Psoas muscle (tissue), 8 donors: ENCODE measurements around the gene SPATA33. TPM values are rescaled to one million over a fixed set of nuclear protein-coding genes. Genes with fewer than 3 reads are reported as not detected.

Experiments
- ATAC-seq, 4 donors: fragments of 200-7000 bp; cut with Tn5 transposase; one replicate each; pipeline ENCODE4 v1.9.1; 2020; ENCODE audit warnings: moderate library complexity in 3 of 4, mild to moderate bottlenecking in 2 of 4
- DNase-seq, 2 donors: peaks; one replicate each; pipeline ENCODE4 v3.0.0-alpha.2; 2020
- H3K27ac ChIP-seq: fragments of 200-600 bp; one replicate; pipeline ENCODE4 v1.8.0; 2022
- H3K27me3 ChIP-seq, 3 donors: fragments of 200-600 bp in 1 of 3; one replicate each; pipeline versions ENCODE4 v1.6.1 to v1.8.0; 2013 to 2022; ENCODE audit warnings: low read length in 2 of 3, mild to moderate bottlenecking in 2 of 3, moderate library complexity in 1 of 3; ENCODE audit not compliant: insufficient read depth in 3 of 3
- H3K36me3 ChIP-seq, 2 donors: fragments of 200-600 bp in 1 of 2; one replicate each; pipeline versions ENCODE4 v1.6.1 to v1.8.0; 2013 to 2022; ENCODE audit warnings: low read depth in 1 of 2, mild to moderate bottlenecking in 1 of 2, moderate library complexity in 1 of 2; ENCODE audit not compliant: insufficient read depth in 1 of 2
- H3K4me1 ChIP-seq: fragments of 200-600 bp; one replicate; pipeline ENCODE4 v1.8.0; 2022
- H3K4me3 ChIP-seq: fragments of 200-600 bp; one replicate; pipeline ENCODE4 v1.8.0; 2022; ENCODE audit warnings: mild to moderate bottlenecking
- H3K9me3 ChIP-seq: fragments of 200-600 bp; one replicate; pipeline ENCODE4 v1.8.0; 2022
- WGBS, 3 donors: extraction: QIAGEN DNeasy Blood & Tissue Kit; methylation state at CpG; one replicate each; pipeline versions ENCODE4 v1.1.6 to v1.1.7; 2013; 5-methylcytosine and 5-hydroxymethylcytosine counted together
- intact Hi-C, 2 donors: fragments of 100-400 bp; cut with DNase I; formaldehyde crosslinking; loops; one replicate each; pipeline versions ENCODE4 v1.11.0 to v1.14.2; 2022
- polyA plus RNA-seq, 3 donors: library from polyadenylated mRNA; stranded (reverse); fragments of 200-250 nt; gene quantifications; one replicate each; pipeline ENCODE4 v1.2.3, GENCODE V29; 2013
- total RNA-seq, 4 donors: library from RNA; stranded (reverse); fragmentation: NEBNext Ultra II Directional in 2 of 4; extraction: Animal tissue kit (Norgen Biotek cat#: 25700) in 2 of 4; gene quantifications; one replicate each; pipeline versions ENCODE4 v1.2.1 to v1.2.4, GENCODE V29; 2021 to 2023
- TF ChIP-seq, protein P1 (sequence below): fragments of 200-600 bp; IDR thresholded peaks from one replicate; pipeline ENCODE4 v1.8.0; 2022; ENCODE audit warnings: antibody characterized with exemption
- donor health status: healthy with polysubstance abuse.
- donor health status: DM: no; HTN: no; CAD: no; lungs with moderate emphysema.
- donor health status: Bipolar disorder and iron deficiency.
- donor health status: healthy.
- donor health status: DM: yes; HTN: yes; CAD: no.
- donor health status: DM: no; HTN: no; CAD: no.
- donor health status: DM: no; HTN: no; CAD: no.
- donor health status: DM: yes; HTN: yes; CAD: no.

Gene SPATA33
- total and polyA plus RNA-seq, 7 donors, result 1.2 to 8.2 (median 3.0) TPM

DNA sequence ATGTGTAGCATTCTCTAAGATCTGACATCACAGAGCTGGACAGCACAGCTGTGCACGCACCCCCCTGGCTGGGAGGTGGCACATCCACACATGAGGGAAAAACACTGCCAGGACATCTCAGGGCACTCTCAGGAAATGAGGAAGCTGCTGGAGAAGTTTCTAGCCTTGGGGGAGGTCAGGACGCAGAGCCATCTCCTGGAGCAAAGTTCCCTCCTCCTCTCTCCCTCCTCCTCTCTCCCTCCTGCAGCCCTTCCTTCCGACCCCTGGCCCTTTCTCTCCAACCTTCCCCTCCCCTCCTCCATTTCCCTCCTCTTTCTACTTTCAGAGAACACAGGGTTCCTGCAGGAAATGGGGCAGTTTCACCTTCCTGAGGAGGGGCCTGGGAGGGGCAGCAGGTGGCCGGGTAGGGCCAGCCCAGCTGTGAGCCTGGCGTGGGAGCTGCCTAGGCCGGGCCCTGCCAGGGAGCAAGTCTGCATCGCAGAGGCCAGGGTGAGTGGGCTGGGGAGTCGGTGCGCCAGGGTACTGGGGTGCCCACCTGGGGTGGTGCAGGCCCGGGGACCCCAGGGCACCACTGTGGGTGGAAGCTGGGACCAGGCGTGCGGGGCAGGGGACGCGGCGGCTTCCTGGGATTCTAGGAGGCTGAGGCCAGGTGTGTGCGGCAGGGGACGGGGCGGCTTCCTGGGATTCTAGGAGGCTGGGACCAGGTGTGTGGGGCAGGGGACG lies 44.2 kb upstream of the SPATA33 start, which contains the start of gene DPEP1:
TSS of gene DPEP1 (plus strand) at position 412 of the 723 bp plus-strand sequence. CDS start 16,769 bp downstream, outside the sequence.
- no peak for DNase-seq
- Histone ChIP-seq H3K27me3 (peaks cover 0 to 30% (median 5%) of the 10 kb centered on the region in 3 donors), H3K4me1 (no peaks in the 10 kb centered on the region), H3K9me3 (no peaks in the 10 kb centered on the region), H3K27ac (no peak within 1 kb of the TSS), H3K4me3 (no peak within 1 kb of the TSS), H3K36me3 (no peaks in the 10 kb centered on the region)
- intact Hi-C loops, result no loop called here
- TF ChIP-seq, protein P1, sequence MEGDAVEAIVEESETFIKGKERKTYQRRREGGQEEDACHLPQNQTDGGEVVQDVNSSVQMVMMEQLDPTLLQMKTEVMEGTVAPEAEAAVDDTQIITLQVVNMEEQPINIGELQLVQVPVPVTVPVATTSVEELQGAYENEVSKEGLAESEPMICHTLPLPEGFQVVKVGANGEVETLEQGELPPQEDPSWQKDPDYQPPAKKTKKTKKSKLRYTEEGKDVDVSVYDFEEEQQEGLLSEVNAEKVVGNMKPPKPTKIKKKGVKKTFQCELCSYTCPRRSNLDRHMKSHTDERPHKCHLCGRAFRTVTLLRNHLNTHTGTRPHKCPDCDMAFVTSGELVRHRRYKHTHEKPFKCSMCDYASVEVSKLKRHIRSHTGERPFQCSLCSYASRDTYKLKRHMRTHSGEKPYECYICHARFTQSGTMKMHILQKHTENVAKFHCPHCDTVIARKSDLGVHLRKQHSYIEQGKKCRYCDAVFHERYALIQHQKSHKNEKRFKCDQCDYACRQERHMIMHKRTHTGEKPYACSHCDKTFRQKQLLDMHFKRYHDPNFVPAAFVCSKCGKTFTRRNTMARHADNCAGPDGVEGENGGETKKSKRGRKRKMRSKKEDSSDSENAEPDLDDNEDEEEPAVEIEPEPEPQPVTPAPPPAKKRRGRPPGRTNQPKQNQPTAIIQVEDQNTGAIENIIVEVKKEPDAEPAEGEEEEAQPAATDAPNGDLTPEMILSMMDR, result no peak
- ATAC-seq, result no peak
- 55 to 61% (median 58%) methylated on average over 19 of the region's 19 CpGs for WGBS, 3 donors

DNA sequence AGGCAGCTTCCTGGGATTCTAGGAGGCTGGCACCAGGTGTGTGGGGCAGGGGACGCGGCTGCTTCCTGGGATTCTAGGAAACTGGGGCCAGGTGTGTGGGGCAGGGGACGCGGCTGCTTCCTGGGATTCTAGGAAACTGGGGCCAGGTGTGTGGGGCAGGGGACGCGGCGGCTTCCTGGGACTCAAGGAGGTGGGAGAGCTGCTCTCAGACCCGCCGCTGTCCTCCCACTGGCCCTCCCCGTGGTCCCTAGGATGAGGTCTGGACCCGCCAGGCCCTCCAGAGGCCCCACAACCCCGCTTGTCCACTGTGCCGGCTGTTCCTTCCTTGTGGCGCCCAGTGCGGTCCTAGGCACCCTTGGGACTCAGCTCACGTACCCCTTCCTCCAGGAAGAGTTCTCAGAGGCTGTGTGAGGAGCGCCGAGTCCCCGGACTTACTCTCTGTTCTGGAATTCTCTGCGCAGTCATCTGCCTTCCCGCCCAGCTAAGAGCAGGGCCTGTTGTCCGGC lies 43.6 kb upstream of the SPATA33 start:
- no peak for ATAC-seq
- DNase-seq, result no peak
- intact Hi-C loops, result no loop called here
- no peaks in the 10 kb centered on the region for H3K9me3 ChIP-seq
- H3K4me3 ChIP-seq, result no peak overlapping the region
- WGBS, 3 donors, result 80 to 83% (median 82%) methylated on average over 21 to 22 of the region's 22 CpGs
- TF ChIP-seq, protein P1, result no peak
- no peaks in the 10 kb centered on the region for H3K36me3 ChIP-seq
- no peaks in the 10 kb centered on the region for H3K4me1 ChIP-seq
- no peak overlapping the region for H3K27ac ChIP-seq
- peaks cover 0 to 28% (median 8%) of the 10 kb centered on the region in 3 donors for H3K27me3 ChIP-seq

DNA sequence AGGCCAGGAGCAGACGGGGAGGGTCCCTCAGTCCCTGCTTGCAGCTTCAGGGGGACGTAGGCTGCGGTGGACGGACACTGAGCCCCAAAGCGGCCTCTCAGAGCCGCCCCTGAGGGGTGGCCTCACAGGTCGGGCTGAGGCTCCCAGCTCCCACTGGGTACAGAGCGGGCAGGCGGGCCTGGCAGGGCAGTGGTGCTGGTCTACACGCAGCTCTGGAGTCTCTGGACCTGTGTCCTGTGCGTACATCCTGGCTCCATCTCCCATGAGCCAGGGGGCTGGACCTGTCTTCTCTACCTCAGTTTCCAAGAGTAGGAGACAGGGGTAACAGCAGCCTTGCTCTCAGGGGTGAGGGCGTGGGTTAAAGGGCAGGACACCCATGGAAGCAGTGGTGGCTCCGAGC lies 42.5 kb upstream of the SPATA33 start:
- 81 to 91% (median 86%) methylated on average over 12 to 13 of the region's 13 CpGs for WGBS, 3 donors
- no peak for ATAC-seq

DNA sequence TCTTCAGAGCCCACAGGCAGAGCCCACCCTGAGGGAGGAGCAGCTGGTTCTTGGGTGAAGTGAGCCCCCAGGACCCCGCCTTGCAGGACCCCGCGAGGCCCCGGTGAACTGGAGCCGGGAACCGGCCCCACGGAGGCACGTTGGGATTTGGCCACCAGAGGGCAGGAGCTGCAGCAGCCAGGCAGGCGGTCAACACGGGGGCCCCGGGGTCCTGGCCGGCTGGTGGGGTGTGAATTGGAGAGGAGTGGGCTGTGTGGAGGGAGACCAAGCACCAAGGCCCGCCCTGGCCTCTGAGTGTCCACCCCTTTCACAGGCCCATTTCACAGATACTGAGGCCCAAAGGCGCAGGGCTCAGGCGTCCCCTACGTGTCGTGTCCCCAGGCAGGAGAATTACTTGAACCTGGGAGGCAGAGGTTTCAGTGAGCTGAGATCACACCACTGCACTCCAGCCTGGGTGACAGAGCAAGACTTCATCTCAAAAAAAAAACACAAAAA lies 42.0 kb upstream of the SPATA33 start:
- H3K4me1 ChIP-seq, result no peaks in the 10 kb centered on the region
- ATAC-seq (no peak), DNase-seq (no peak)
- H3K4me3 ChIP-seq, result no peak overlapping the region
- WGBS, 3 donors, result 24 to 33% (median 28%) methylated on average over 15 to 17 of the region's 17 CpGs
- no peaks in the 10 kb centered on the region for H3K36me3 ChIP-seq
- H3K27ac ChIP-seq, result no peak overlapping the region
- H3K27me3 ChIP-seq, result peaks cover 0 to 31% (median 11%) of the 10 kb centered on the region in 3 donors
- H3K9me3 ChIP-seq, result no peaks in the 10 kb centered on the region
- TF ChIP-seq, protein P1, result peak; percentile 48
- intact Hi-C loops, result no loop called here

More for the DNA sequence above, 42.5 kb upstream of the SPATA33 start:
- Histone ChIP-seq H3K4me3 (no peak overlapping the region), H3K27me3 (peaks cover 0 to 27% (median 9%) of the 10 kb centered on the region in 3 donors), H3K27ac (no peak overlapping the region), H3K9me3 (no peaks in the 10 kb centered on the region), H3K4me1 (no peaks in the 10 kb centered on the region), H3K36me3 (no peaks in the 10 kb centered on the region)
- intact Hi-C loops, result no loop called here
- DNase-seq, result no peak
- TF ChIP-seq, protein P1, result no peak
